ENCODE data around the gene INAVA. TPM values are rescaled to one million over a fixed set of nuclear protein-coding genes. Genes with fewer than 3 reads are reported as not detected.

The INAVA gene
- total and polyA plus RNA-seq, 9 of the 15 experiments (the other 6 are each of a cell fraction or from before 2014, with no cell fraction given): 0.09 TPM; not detected in 8

DNA sequence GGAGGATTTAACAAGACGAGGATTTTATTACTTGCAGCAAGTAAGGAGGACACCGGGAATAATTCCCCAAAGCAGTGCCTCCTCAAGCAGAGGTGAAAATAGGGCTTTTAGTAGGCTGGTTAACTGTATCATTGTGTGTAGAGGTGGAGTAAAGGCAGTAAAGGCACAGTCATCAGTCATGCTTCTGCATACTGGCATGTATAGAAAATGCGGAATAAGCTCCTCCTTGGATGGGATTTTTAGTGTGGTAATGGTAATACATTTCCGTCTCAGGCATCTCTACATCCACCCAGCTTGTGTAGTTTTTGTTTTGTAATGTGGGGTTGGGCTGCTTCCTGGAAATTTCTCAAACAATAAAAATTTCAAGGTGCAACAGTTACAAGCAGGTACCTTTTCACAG lies 49.3 kb upstream of the INAVA start (continued):
- TF ChIP-seq SAP30 (IDR thresholded peaks at IDR 0.05; ENCODE audit: borderline replicate concordance, insufficient read depth, low read depth, low read length, poor library complexity, severe bottlenecking) (no peak), IRF2 (CRISPR knock-in tag; IDR thresholded peaks at IDR 0.05) (no peak), ZC3H11A (IDR thresholded peaks at IDR 0.05; ENCODE audit: low read depth, low read length) (no peak), ZNF134 (CRISPR knock-in tag; conservative IDR thresholded peaks at IDR 0.05) (no peak), BACH1 (tag; IDR thresholded peaks at IDR 0.05) (no peak), SMARCA5 (IDR thresholded peaks at IDR 0.05) (no peak), CCNT2 (IDR thresholded peaks at IDR 0.05; ENCODE audit: borderline replicate concordance, extremely low read depth, insufficient read length, low read depth, low read length) (no peak), ELF4 (CRISPR knock-in tag; IDR thresholded peaks at IDR 0.05) (no peak), RFX1 (IDR thresholded peaks at IDR 0.05) (no peak), YY1 (IDR thresholded peaks at IDR 0.05; ENCODE audit: borderline replicate concordance in 1 of 3, control insufficient read depth in 1 of 3, extremely low read depth in 1 of 3, insufficient read depth in 3 of 3, insufficient read length in 1 of 3, insufficient replicate concordance in 2 of 3, low read depth in 1 of 3, low read length in 2 of 3) (no peak)
- TF ChIP-seq, protein P1, sequence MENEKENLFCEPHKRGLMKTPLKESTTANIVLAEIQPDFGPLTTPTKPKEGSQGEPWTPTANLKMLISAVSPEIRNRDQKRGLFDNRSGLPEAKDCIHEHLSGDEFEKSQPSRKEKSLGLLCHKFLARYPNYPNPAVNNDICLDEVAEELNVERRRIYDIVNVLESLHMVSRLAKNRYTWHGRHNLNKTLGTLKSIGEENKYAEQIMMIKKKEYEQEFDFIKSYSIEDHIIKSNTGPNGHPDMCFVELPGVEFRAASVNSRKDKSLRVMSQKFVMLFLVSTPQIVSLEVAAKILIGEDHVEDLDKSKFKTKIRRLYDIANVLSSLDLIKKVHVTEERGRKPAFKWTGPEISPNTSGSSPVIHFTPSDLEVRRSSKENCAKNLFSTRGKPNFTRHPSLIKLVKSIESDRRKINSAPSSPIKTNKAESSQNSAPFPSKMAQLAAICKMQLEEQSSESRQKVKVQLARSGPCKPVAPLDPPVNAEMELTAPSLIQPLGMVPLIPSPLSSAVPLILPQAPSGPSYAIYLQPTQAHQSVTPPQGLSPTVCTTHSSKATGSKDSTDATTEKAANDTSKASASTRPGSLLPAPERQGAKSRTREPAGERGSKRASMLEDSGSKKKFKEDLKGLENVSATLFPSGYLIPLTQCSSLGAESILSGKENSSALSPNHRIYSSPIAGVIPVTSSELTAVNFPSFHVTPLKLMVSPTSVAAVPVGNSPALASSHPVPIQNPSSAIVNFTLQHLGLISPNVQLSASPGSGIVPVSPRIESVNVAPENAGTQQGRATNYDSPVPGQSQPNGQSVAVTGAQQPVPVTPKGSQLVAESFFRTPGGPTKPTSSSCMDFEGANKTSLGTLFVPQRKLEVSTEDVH (IDR thresholded peaks at IDR 0.05; ENCODE audit: low read depth, partially characterized antibody): no peak
- TF ChIP-seq, protein P2, sequence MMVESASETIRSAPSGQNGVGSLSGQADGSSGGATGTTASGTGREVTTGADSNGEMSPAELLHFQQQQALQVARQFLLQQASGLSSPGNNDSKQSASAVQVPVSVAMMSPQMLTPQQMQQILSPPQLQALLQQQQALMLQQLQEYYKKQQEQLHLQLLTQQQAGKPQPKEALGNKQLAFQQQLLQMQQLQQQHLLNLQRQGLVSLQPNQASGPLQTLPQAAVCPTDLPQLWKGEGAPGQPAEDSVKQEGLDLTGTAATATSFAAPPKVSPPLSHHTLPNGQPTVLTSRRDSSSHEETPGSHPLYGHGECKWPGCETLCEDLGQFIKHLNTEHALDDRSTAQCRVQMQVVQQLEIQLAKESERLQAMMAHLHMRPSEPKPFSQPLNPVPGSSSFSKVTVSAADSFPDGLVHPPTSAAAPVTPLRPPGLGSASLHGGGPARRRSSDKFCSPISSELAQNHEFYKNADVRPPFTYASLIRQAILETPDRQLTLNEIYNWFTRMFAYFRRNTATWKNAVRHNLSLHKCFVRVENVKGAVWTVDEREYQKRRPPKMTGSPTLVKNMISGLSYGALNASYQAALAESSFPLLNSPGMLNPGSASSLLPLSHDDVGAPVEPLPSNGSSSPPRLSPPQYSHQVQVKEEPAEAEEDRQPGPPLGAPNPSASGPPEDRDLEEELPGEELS (CRISPR knock-in tag; IDR thresholded peaks at IDR 0.05; ENCODE audit: borderline replicate concordance): no peak
